GM10248 (cell line): ENCODE measurements around the gene ERI3.

Experiments
- CTCF ChIA-PET: fragments of 300-600 bp; sonication (Branson Sonifier 250); formaldehyde crosslinking; extraction: SDS; loops from one replicate; lab custom pipeline; 2021; ENCODE audit warnings: antibody characterized with exemption; lab: Yijun Ruan, JAX
- POLR2A ChIA-PET: fragments of 350-650 bp; sonication (Branson Sonifier 250); formaldehyde crosslinking; extraction: SDS; loops from one replicate; lab custom pipeline; 2020; ENCODE audit warnings: antibody characterized with exemption; lab: Yijun Ruan, JAX
- DNase-seq: peaks from one replicate; pipeline ENCODE4 v3.0.0; 2012; ENCODE audit errors: extremely low spot score
- CTCF ChIP-seq: IDR thresholded peaks from 2 replicates; pipeline ENCODE4 v1.5.1; 2012; ENCODE audit warnings: mild to moderate bottlenecking, low read depth; ENCODE audit errors: extremely low read depth, missing control alignments, control extremely low read depth

The ERI3 gene

GRCh38 chr1:44303532-44303931 lies 51.5 kb downstream of the ERI3 start:
- no peak for TF ChIP-seq CTCF
- POLR2A ChIA-PET = no interaction called here
- CTCF ChIA-PET = no interaction called here
- DNase-seq = no peak

GRCh38 chr1:44302541-44302940 lies 52.5 kb downstream of the ERI3 start:
- POLR2A ChIA-PET = no interaction called here
- CTCF ChIA-PET = interaction anchor here (0.8 kb wide), 1 partner anchor 19 kb away, joined by 3 read pairs; no protein-coding TSS in a partner anchor
- no peak for TF ChIP-seq CTCF
- DNase-seq = no peak

DNA sequence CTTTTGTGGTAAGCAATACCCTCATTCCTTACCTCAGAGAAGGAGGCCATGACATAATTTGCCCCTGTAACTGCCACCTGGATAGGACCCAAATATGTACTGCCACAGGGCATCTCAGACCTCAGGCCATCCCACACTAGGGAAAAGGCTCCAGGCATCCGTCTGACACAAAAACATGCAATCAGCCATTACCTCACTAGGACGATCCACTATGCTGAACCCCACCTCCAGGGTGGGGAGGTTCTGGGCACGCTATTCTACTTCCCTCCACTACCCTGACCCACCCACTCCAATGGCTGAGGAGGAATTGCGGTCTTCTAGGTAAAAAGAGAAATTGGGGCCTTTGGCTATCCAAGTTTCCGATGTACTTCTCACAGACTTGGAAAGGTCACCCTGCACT lies 53.6 kb downstream of the ERI3 start:
- DNase-seq = no peak
- POLR2A ChIA-PET = no interaction called here
- CTCF ChIA-PET = interaction anchor here (0.8 to 1.2 kb wide), 2 partner anchors 18 to 352 kb away, joined by 3 read pairs; no protein-coding TSS in a partner anchor
- TF ChIP-seq CTCF = no peak

DNA sequence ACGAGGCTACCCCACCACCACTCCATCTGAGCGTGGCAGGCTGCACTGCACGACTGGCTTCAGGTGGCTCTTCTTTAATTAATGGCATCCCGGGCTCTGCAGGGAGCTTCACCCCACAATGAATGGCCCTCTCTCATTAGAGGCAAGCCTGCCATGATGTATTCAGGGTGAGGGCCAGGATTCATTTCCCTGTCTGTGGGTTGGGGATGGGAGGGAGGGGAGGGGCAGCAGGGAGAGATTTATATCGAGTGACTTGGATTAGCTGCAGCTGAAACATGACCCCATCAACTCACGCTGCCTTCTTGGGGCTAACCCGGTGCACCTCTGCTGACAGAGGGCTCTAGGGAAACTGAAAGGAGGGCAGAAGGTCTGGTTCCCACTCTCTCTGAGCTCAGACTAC lies 54.2 kb downstream of the ERI3 start:
- ChIA-PET POLR2A (no interaction called here), CTCF (interaction anchor here (1.2 kb wide), 1 partner anchor 352 kb away, joined by 3 read pairs; no protein-coding TSS in a partner anchor)

GRCh38 chr1:44297695-44298400 lies 57.2 kb downstream of the ERI3 start:
- TF ChIP-seq CTCF = no peak
- DNase-seq = no peak
- ChIA-PET POLR2A (no interaction called here), CTCF (interaction anchor here (1.3 to 1.6 kb wide), 2 partner anchors 9 to 355 kb away, joined by 3 read pairs; no protein-coding TSS in a partner anchor)

More for the DNA sequence above, 54.2 kb downstream of the ERI3 start:
- DNase-seq = no peak
- TF ChIP-seq CTCF = no peak

DNA sequence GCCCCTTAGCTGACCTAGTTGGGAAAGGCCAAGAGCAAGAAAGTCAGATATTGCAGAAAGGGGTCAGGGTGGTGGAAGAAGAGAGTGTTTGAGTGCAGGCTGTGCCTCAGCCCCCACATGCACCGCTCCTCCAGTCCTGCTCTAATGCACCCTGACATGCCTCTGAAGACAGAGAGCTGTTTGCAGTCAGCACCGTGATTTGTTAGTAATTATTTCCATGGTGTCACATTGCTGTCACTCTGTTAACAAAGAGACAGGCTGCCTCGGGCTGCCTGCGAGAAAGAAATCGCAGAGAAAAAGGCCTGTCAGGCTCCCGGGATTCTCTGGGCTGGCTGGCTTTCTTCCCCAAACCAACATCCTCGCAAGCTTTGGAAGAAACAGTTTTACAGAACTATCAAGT lies 58.3 kb downstream of the ERI3 start:
- CTCF ChIA-PET = interaction anchor here (1.0 to 1.6 kb wide), 2 partner anchors 9 to 356 kb away, joined by 3 read pairs; no protein-coding TSS in a partner anchor
- TF ChIP-seq CTCF = no peak
- POLR2A ChIA-PET = no interaction called here
- DNase-seq = no peak
